ENCODE data around the gene DCAF11.
A peak's percentile ranks its signal among the peaks of the same experiment; 100 is the strongest.

DCAF11 gene

GRCh38 chr14:24172261-24172860, 57.8 kb downstream of the DCAF11 start:
- peaks cover 22% of the 10 kb centered on the region for H3K36me3 ChIP-seq (ENCODE audit: control insufficient read depth, insufficient read depth, low read length)
- H3K4me3 ChIP-seq (ENCODE audit: low read depth, low read length): peak overlapping the region; percentile 78
- H3K27me3 ChIP-seq (ENCODE audit: control insufficient read depth, insufficient read depth, low read length): no peaks in the 10 kb centered on the region
- H3K4me1 ChIP-seq (ENCODE audit: control insufficient read depth, insufficient read depth, low read length): 0 out of 2 replicates have a peak, but pooled peaks cover 6% of the 10 kb centered on the region
- no peaks in the 10 kb centered on the region for H3K9me3 ChIP-seq (ENCODE audit: control insufficient read depth, insufficient read depth, low read length)
- H3K9ac ChIP-seq (ENCODE audit: low read depth, low read length): 0 out of 2 replicates have a peak overlapping the region, but pooled peaks have one; percentile 15
- H3K27ac ChIP-seq (ENCODE audit: low read depth, low read length): peak overlapping the region; percentile 50

GRCh38 chr14:24172871-24173281, 58.3 kb downstream of the DCAF11 start:
- Histone ChIP-seq H3K36me3 (ENCODE audit: control insufficient read depth, insufficient read depth, low read length) (peaks cover 28% of the 10 kb centered on the region), H3K4me3 (ENCODE audit: low read depth, low read length) (peak overlapping the region; percentile 78), H3K9ac (ENCODE audit: low read depth, low read length) (no peak overlapping the region), H3K9me3 (ENCODE audit: control insufficient read depth, insufficient read depth, low read length) (no peaks in the 10 kb centered on the region), H3K4me1 (ENCODE audit: control insufficient read depth, insufficient read depth, low read length) (0 out of 2 replicates have a peak, but pooled peaks cover 6% of the 10 kb centered on the region), H3K27me3 (ENCODE audit: control insufficient read depth, insufficient read depth, low read length) (no peaks in the 10 kb centered on the region), H3K27ac (ENCODE audit: low read depth, low read length) (no peak overlapping the region)

All from HUES48 (cell line).